ENCODE results near the gene DTNB.

Gene DTNB

DNA sequence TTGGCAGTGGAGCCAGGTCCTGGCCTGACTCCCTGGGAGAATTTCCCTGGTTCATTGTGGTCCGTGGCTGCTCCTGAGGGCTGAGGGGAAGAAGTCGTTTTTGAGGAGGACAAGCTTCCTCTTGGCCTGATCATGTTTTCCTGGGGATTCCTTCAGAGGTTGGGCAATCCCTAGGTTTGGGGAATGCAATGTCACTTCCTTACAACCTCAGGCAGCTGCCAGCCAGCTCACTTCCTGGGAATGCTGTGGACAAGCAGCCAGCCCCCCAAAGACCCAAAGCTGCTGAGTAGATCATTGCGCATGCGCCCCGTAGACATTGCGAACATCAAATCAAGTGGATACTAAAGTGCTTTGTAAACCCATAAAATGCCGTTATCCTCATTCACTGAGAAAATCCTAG is 324.0 kb downstream of the DTNB start (continued):
- TF ChIP-seq ZNF138 (tag by site-specific recombination; IDR thresholded peaks at IDR 0.05; ENCODE audit: borderline replicate concordance): no peak
- TF ChIP-seq ZNF16 (tag by site-specific recombination; IDR thresholded peaks at IDR 0.05; ENCODE audit: low read depth): no peak
- TF ChIP-seq RBAK (tag by site-specific recombination; IDR thresholded peaks at IDR 0.05): no peak
- no peak for TF ChIP-seq ZNF26 (tag by site-specific recombination; IDR thresholded peaks at IDR 0.05)
- no peak for TF ChIP-seq ZNF747 (tag by site-specific recombination; IDR thresholded peaks at IDR 0.05)
- TF ChIP-seq ZNF280D (tag by site-specific recombination; IDR thresholded peaks at IDR 0.05): no peak
- no peak for TF ChIP-seq ZNF146 (tag by site-specific recombination; IDR thresholded peaks at IDR 0.05)
- no peak for TF ChIP-seq ZNF302 (tag by site-specific recombination; IDR thresholded peaks at IDR 0.05; ENCODE audit: low read depth)
- TF ChIP-seq ZNF354C (tag by site-specific recombination; IDR thresholded peaks at IDR 0.05; ENCODE audit: borderline replicate concordance, low read depth): no peak

- Histone ChIP-seq H3K9me3 (ENCODE audit: control insufficient read depth, insufficient read depth, low read depth, low read length) (no peaks in the 10 kb centered on the region), H3K27ac (ENCODE audit: extremely low read depth, low read depth, low read length) (no peak overlapping the region), H3K36me3 (ENCODE audit: control insufficient read depth in 2 of 2, insufficient read depth in 1 of 2, low read length in 2 of 2) (no peaks in the 10 kb centered on the region), H3K4me1 (ENCODE audit: control insufficient read depth, insufficient read depth, low read length) (peaks cover 6% of the 10 kb centered on the region; the same call in 1 of the 2 replicates), H3K4me3 (ENCODE audit: low read depth, low read length) (no peak overlapping the region)
- ChIA-PET POLR2A (interaction anchor here (1.2 kb wide), 1 partner anchor 17 kb away, joined by 3 read pairs; no protein-coding TSS in a partner anchor), CTCF (interaction anchor here (0.5 to 3.2 kb wide), 5 partner anchors 10 to 392 kb away, joined by 3 to 17 read pairs (median 4); no protein-coding TSS in a partner anchor)
- TF ChIP-seq ZNF837 (tag by site-specific recombination; IDR thresholded peaks at IDR 0.05) (no peak), SP7 (tag by site-specific recombination; IDR thresholded peaks at IDR 0.05) (no peak; the same call in 1 of the 2 replicates), ZNF660 (tag by site-specific recombination; IDR thresholded peaks at IDR 0.05) (no peak)
Observed at GRCh38 chr2:25347846-25348245, 325.5 kb downstream of the DTNB start.

DNA sequence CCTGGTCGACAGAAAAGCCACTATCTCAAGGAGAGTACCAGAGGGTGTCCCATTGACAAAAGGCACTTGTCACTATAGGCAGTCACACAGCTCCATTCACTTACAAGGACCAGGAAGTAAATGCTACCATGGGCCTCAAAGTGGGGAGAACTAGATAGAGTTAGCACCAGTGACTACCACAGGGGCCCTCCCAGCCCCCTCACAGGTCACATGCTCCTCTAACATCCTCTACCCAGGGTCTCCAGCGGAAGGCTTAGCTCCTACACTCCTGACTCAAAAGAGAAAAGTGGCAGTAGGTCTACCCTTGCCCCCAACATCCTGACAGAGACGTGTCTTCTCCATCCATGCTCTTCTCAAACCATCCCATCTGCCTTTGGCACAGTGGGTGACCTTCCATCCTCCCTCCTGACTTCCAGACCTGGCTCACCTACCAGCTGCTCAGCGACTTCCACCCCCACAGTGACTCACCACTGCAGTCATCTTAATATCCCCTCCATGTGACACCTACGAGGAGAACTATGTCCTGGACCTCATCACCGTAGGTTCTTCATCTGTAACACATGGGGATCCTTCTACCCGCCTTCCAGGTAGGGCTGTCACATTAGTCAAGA is 326.1 kb downstream of the DTNB start:
- H3K4me1 ChIP-seq (ENCODE audit: control insufficient read depth, insufficient read depth, low read length): peaks cover 6% of the 10 kb centered on the region
- H3K9me3 ChIP-seq (ENCODE audit: control insufficient read depth, insufficient read depth, low read depth, low read length): no peaks in the 10 kb centered on the region
- POLR2A ChIA-PET: interaction anchor here (1.2 kb wide), 1 partner anchor 16 kb away, joined by 3 read pairs; no protein-coding TSS in a partner anchor
- H3K36me3 ChIP-seq (ENCODE audit: control insufficient read depth in 2 of 2, insufficient read depth in 1 of 2, low read length in 2 of 2): no peaks in the 10 kb centered on the region
- CTCF ChIA-PET: interaction anchor here (0.6 to 3.2 kb wide), 4 partner anchors 8 to 30 kb away, joined by 3 to 17 read pairs (median 4); no protein-coding TSS in a partner anchor
- no peak overlapping the region for H3K4me3 ChIP-seq (ENCODE audit: low read depth, low read length)
- no peak overlapping the region for H3K27ac ChIP-seq (ENCODE audit: extremely low read depth, low read depth, low read length)
- peak; percentile 86 for TF ChIP-seq EGR2 (tag by site-specific recombination; IDR thresholded peaks at IDR 0.05; ENCODE audit: low read depth)
- TF ChIP-seq ZNF843 (tag by site-specific recombination; IDR thresholded peaks at IDR 0.05): no peak
- no peak for TF ChIP-seq ZNF416 (tag by site-specific recombination; IDR thresholded peaks at IDR 0.05)
- no peak for TF ChIP-seq ZNF768 (tag by site-specific recombination; IDR thresholded peaks at IDR 0.05)
- no peak for TF ChIP-seq ZNF510 (tag by site-specific recombination; IDR thresholded peaks at IDR 0.05; ENCODE audit: insufficient replicate concordance)
- TF ChIP-seq, protein P1, sequence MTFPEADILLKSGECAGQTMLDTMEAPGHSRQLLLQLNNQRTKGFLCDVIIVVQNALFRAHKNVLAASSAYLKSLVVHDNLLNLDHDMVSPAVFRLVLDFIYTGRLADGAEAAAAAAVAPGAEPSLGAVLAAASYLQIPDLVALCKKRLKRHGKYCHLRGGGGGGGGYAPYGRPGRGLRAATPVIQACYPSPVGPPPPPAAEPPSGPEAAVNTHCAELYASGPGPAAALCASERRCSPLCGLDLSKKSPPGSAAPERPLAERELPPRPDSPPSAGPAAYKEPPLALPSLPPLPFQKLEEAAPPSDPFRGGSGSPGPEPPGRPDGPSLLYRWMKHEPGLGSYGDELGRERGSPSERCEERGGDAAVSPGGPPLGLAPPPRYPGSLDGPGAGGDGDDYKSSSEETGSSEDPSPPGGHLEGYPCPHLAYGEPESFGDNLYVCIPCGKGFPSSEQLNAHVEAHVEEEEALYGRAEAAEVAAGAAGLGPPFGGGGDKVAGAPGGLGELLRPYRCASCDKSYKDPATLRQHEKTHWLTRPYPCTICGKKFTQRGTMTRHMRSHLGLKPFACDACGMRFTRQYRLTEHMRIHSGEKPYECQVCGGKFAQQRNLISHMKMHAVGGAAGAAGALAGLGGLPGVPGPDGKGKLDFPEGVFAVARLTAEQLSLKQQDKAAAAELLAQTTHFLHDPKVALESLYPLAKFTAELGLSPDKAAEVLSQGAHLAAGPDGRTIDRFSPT (tag by site-specific recombination; IDR thresholded peaks at IDR 0.05): 0 out of 2 replicates have a peak, but pooled peaks have one; percentile 45
- TF ChIP-seq, protein P2, sequence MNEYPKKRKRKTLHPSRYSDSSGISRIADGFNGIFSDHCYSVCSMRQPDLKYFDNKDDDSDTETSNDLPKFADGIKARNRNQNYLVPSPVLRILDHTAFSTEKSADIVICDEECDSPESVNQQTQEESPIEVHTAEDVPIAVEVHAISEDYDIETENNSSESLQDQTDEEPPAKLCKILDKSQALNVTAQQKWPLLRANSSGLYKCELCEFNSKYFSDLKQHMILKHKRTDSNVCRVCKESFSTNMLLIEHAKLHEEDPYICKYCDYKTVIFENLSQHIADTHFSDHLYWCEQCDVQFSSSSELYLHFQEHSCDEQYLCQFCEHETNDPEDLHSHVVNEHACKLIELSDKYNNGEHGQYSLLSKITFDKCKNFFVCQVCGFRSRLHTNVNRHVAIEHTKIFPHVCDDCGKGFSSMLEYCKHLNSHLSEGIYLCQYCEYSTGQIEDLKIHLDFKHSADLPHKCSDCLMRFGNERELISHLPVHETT (tag by site-specific recombination; IDR thresholded peaks at IDR 0.05): 0 out of 2 replicates have a peak, but pooled peaks have one; percentile 22
- 0 out of 2 replicates have a peak, but pooled peaks have one; percentile 27 for TF ChIP-seq ZNF335 (tag by site-specific recombination; conservative IDR thresholded peaks at IDR 0.05)
- TF ChIP-seq PATZ1 (tag by site-specific recombination; IDR thresholded peaks at IDR 0.05): 0 out of 2 replicates have a peak, but pooled peaks have one; percentile 35
